Measurements from ENCODE around the gene MYOD1. TPM values are rescaled to one million over a fixed set of nuclear protein-coding genes. Genes with fewer than 3 reads are reported as not detected.

Gene MYOD1
- total RNA-seq, 4 donors from 2014 or later: not detected

DNA sequence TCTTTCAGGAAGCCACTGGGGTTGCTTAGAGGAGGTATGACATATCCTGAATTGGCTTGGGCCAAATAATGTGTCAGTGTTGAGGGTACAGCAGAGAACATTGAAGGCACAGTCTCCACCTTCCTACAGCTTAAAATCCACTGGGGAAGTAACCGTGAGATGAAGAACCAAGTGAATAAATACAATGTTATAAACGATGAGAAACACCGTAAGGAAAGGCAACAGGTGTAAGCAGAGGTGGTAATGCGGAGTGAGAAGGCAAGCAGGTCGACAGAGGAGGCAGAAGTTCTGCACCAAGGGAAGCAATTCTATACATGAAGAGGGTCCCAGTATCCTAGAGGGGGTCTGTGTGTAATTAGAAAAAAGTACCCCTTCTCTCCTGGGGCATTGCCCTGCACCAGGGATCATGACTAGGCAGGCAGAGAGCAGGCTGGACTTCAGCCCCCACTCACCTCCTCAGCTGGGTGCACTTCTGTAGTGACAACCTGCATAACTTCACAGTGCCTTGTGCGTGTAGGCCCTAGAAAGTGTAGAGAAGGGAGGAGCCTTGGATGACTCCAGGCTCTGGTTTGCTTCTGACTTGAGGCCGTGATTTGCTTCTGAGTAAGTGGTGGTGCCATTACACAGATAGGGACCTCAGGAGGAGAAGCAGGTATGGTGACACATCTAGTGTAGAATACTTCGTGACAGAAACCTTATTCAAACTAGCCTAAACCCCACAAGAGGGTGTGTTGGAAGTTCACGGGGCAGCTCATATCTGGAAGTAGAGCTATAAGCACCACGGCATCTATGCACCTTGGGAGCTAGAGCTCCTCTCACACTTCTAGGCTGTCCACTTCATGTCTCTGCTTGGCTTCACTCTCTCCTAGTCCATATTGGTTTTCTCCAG, 4.9 kb downstream of the MYOD1 start:
- no peak overlapping the region for H3K4me3 ChIP-seq
- WGBS: 79% methylated on average over 10 of the region's 10 CpGs
- TF ChIP-seq, protein P1, sequence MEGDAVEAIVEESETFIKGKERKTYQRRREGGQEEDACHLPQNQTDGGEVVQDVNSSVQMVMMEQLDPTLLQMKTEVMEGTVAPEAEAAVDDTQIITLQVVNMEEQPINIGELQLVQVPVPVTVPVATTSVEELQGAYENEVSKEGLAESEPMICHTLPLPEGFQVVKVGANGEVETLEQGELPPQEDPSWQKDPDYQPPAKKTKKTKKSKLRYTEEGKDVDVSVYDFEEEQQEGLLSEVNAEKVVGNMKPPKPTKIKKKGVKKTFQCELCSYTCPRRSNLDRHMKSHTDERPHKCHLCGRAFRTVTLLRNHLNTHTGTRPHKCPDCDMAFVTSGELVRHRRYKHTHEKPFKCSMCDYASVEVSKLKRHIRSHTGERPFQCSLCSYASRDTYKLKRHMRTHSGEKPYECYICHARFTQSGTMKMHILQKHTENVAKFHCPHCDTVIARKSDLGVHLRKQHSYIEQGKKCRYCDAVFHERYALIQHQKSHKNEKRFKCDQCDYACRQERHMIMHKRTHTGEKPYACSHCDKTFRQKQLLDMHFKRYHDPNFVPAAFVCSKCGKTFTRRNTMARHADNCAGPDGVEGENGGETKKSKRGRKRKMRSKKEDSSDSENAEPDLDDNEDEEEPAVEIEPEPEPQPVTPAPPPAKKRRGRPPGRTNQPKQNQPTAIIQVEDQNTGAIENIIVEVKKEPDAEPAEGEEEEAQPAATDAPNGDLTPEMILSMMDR (IDR thresholded peaks at IDR 0.05): no peak
- no peak for TF ChIP-seq POLR2AphosphoS5 (IDR thresholded peaks at IDR 0.05)
- peaks cover 71% of the 10 kb centered on the region for H3K27me3 ChIP-seq
- no peak for DNase-seq (ENCODE audit: low spot score in 2 of 2)
- H3K36me3 ChIP-seq: no peaks in the 10 kb centered on the region
- no peaks in the 10 kb centered on the region for H3K9me3 ChIP-seq
- no peak overlapping the region for H3K27ac ChIP-seq
- H3K4me1 ChIP-seq: peaks cover 28% of the 10 kb centered on the region

- no peak for DNase-seq (ENCODE audit: low spot score in 2 of 2)
Measured at GRCh38 chr11:17725174-17725573, 5.8 kb downstream of the MYOD1 start.

DNA sequence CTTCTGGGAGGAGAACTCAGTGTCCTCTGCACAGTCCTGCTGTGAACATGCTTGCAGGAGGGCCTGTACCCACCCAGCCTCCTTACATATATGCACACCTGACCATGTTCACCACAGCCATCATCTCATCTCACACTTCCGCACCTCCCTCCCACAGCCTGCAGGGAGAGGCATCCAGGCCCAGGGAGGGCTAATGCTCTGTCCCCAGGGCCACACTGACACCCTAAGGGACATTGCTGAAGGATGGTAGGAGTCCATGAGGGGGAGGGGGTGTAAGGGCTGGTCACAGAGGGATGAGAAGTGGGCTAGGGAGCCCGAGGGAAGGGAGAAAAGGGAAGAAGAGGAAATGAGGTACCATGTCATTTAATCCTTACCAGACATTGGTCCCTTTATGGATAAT, 10.8 kb downstream of the MYOD1 start:
- Histone ChIP-seq H3K4me1 (peaks cover 10% of the 10 kb centered on the region), H3K4me3 (no peak overlapping the region), H3K9me3 (no peaks in the 10 kb centered on the region), H3K27me3 (peaks cover 45% of the 10 kb centered on the region), H3K27ac (no peak overlapping the region), H3K36me3 (no peaks in the 10 kb centered on the region)
- peak in 1 of 2 donors; percentile 43 for DNase-seq (ENCODE audit: low spot score in 2 of 2)
- WGBS: 76% methylated on average over 2 of the region's 2 CpGs
- TF ChIP-seq POLR2A (IDR thresholded peaks at IDR 0.05): no peak
- no peak for TF ChIP-seq EP300 (IDR thresholded peaks at IDR 0.05)
- TF ChIP-seq, protein P1 (IDR thresholded peaks at IDR 0.05): no peak
- no peak for TF ChIP-seq POLR2AphosphoS5 (IDR thresholded peaks at IDR 0.05)

More at GRCh38 chr11:17725174-17725573, 5.8 kb downstream of the MYOD1 start:
- H3K27ac ChIP-seq: no peak overlapping the region
- TF ChIP-seq, protein P1 (IDR thresholded peaks at IDR 0.05): no peak
- TF ChIP-seq POLR2A (IDR thresholded peaks at IDR 0.05): no peak
- no peak for TF ChIP-seq EP300 (IDR thresholded peaks at IDR 0.05)
- no peak for TF ChIP-seq POLR2AphosphoS5 (IDR thresholded peaks at IDR 0.05)
- no peaks in the 10 kb centered on the region for H3K9me3 ChIP-seq
- H3K4me3 ChIP-seq: no peak overlapping the region
- 79% methylated on average over 2 of the region's 2 CpGs for WGBS
- H3K27me3 ChIP-seq: peaks cover 62% of the 10 kb centered on the region
- H3K4me1 ChIP-seq: peaks cover 19% of the 10 kb centered on the region
- H3K36me3 ChIP-seq: no peaks in the 10 kb centered on the region

GRCh38 chr11:17730608-17731462, 11.5 kb downstream of the MYOD1 start:
- H3K9me3 ChIP-seq: no peaks in the 10 kb centered on the region
- no peak overlapping the region for H3K4me3 ChIP-seq
- peak in 1 of 2 donors; percentile 79 for DNase-seq (ENCODE audit: low spot score in 2 of 2)
- TF ChIP-seq POLR2A (IDR thresholded peaks at IDR 0.05): no peak
- TF ChIP-seq, protein P1 (IDR thresholded peaks at IDR 0.05): peak; percentile 80 to 85
- peaks cover 47% of the 10 kb centered on the region for H3K27me3 ChIP-seq
- no peaks in the 10 kb centered on the region for H3K36me3 ChIP-seq
- 18% methylated on average over 8 of the region's 9 CpGs for WGBS
- H3K27ac ChIP-seq: no peak overlapping the region
- peaks cover 17% of the 10 kb centered on the region for H3K4me1 ChIP-seq

DNA sequence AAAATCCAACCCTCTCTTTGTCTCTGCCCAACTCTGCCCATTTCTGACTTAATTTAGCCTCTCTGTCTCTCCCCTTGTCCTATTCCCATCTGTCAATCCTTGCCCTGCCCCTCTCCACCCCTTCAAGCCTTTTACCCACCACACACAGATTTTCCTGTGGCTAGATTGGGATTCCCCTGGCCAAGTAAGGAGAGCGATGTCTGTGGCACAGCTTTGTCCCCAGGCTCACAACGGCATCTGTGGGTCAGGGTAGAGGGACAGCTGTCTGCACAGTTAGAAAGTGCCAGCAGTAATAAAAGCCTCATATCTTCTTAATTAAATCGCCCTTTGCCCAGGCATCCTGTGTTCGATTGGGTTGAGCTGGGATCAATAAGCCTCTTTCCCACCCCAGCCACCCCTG, 13.9 kb downstream of the MYOD1 start:
- H3K27me3 ChIP-seq: peaks cover 68% of the 10 kb centered on the region
- no peak for DNase-seq (ENCODE audit: low spot score in 2 of 2)
- no peak overlapping the region for H3K27ac ChIP-seq
- H3K4me3 ChIP-seq: no peak overlapping the region
- H3K36me3 ChIP-seq: no peaks in the 10 kb centered on the region
- peaks cover 18% of the 10 kb centered on the region for H3K4me1 ChIP-seq
- WGBS: 82% methylated on average over 4 of the region's 4 CpGs
- no peaks in the 10 kb centered on the region for H3K9me3 ChIP-seq
- TF ChIP-seq EP300 (IDR thresholded peaks at IDR 0.05): no peak
- TF ChIP-seq, protein P1 (IDR thresholded peaks at IDR 0.05): no peak
- TF ChIP-seq POLR2A (IDR thresholded peaks at IDR 0.05): no peak
- no peak for TF ChIP-seq POLR2AphosphoS5 (IDR thresholded peaks at IDR 0.05)
